Astrocyte (in vitro differentiated cells and primary cell): ENCODE data around the gene PHKA1. TPM values are rescaled to one million over a fixed set of nuclear protein-coding genes. Genes with fewer than 3 reads are reported as not detected.
A peak's percentile ranks its signal among the peaks of the same experiment; 100 is the strongest.
"Not testable (repeated sequence)": the region's sequence is repeated elsewhere in the genome, so short reads cannot be mapped to it uniquely, and the experiment has no call there.

Experiments used
- DNase-seq: peaks from one replicate; pipeline ENCODE4 v3.0.0-alpha.2; 2010; ENCODE audit warnings: low read depth
- FAIRE-seq: peaks from 2 replicates; lab custom pipeline; 2011; peaks lifted over from hg19 to GRCh38; lab: Jason Lieb, UNC
- H2AFZ ChIP-seq: 2 replicates; pipeline ENCODE4 v1.6.0; 2012; ENCODE audit warnings: low read depth, low read length, inconsistent platforms
- H3K27ac ChIP-seq: 2 replicates; pipeline ENCODE4 v1.5.1; 2011; ENCODE audit warnings: low read depth, low read length, inconsistent platforms
- H3K27me3 ChIP-seq: 2 replicates; pipeline ENCODE4 v1.6.0; 2011; ENCODE audit warnings: low read length, inconsistent platforms; ENCODE audit not compliant: insufficient read depth
- H3K36me3 ChIP-seq: 2 replicates; pipeline ENCODE4 v1.5.1; 2011; ENCODE audit warnings: low read length, inconsistent platforms; ENCODE audit not compliant: insufficient read depth
- H3K4me1 ChIP-seq: 2 replicates; pipeline ENCODE4 v1.5.1; 2011; ENCODE audit warnings: low read length, inconsistent platforms; ENCODE audit not compliant: insufficient read depth
- H3K4me2 ChIP-seq: 2 replicates; pipeline ENCODE4 v1.6.0; 2012; ENCODE audit warnings: low read length, inconsistent platforms
- H3K4me3 ChIP-seq: 2 replicates; pipeline ENCODE4 v1.5.1; 2011; ENCODE audit warnings: low read depth, mild to moderate bottlenecking, low read length, inconsistent platforms; ENCODE audit not compliant: insufficient read depth
- H3K79me2 ChIP-seq: 2 replicates; pipeline ENCODE4 v1.6.0; 2012; ENCODE audit warnings: mild to moderate bottlenecking, low read length, inconsistent platforms; ENCODE audit not compliant: insufficient read depth
- H3K9ac ChIP-seq: 2 replicates; pipeline ENCODE4 v1.6.0; 2012; ENCODE audit warnings: mild to moderate bottlenecking, low read length, inconsistent platforms
- H3K9me3 ChIP-seq: 2 replicates; pipeline ENCODE4 v1.5.1; 2012; ENCODE audit warnings: low read depth, mild to moderate bottlenecking, low read length, inconsistent platforms; ENCODE audit not compliant: insufficient read depth
- H4K20me1 ChIP-seq: 2 replicates; pipeline ENCODE4 v1.6.0; 2012; ENCODE audit warnings: low read length, inconsistent platforms; ENCODE audit not compliant: insufficient read depth
- H3K27ac Mint-ChIP-seq: one replicate; pipeline ENCODE4 v1.8.0; 2021; ENCODE audit warnings: mild to moderate bottlenecking, mixed read lengths; ENCODE audit not compliant: unreplicated experiment
- H3K27me3 Mint-ChIP-seq: one replicate; pipeline ENCODE4 v1.8.0; 2021; ENCODE audit warnings: low read depth, mixed read lengths; ENCODE audit not compliant: unreplicated experiment
- H3K36me3 Mint-ChIP-seq: one replicate; pipeline ENCODE4 v1.8.0; 2021; ENCODE audit warnings: low read depth, mixed read lengths; ENCODE audit not compliant: unreplicated experiment
- H3K4me1 Mint-ChIP-seq: one replicate; pipeline ENCODE4 v1.8.0; 2021; ENCODE audit warnings: low read depth, mixed read lengths; ENCODE audit not compliant: unreplicated experiment
- H3K4me3 Mint-ChIP-seq: one replicate; pipeline ENCODE4 v1.8.0; 2021; ENCODE audit warnings: mild to moderate bottlenecking, moderate library complexity, mixed read lengths; ENCODE audit not compliant: unreplicated experiment
- H3K9me3 Mint-ChIP-seq: one replicate; pipeline ENCODE4 v1.8.0; 2021; ENCODE audit warnings: mild to moderate bottlenecking, mixed read lengths; ENCODE audit not compliant: unreplicated experiment
- CTCF ChIP-seq: IDR thresholded peaks from 2 replicates; pipeline ENCODE4 v1.5.1; 2011; ENCODE audit warnings: low read depth, mild to moderate bottlenecking, inconsistent platforms, low read length, moderate library complexity; ENCODE audit not compliant: insufficient read depth
- EZH2 ChIP-seq: IDR thresholded peaks from 2 replicates; pipeline ENCODE4 v1.6.1; 2012; ENCODE audit warnings: mild to moderate bottlenecking, low read length, inconsistent platforms; ENCODE audit not compliant: insufficient read depth
- total RNA-seq: library from RNA; stranded (reverse); gene quantifications from 2 replicates; pipeline ENCODE4 v1.2.1, GENCODE V29; 2021

PHKA1 gene
- total RNA-seq, 1 donor from 2014 or later = 7.5 TPM

GRCh38 chrX:72735561-72735960, 21.5 kb upstream of the PHKA1 start:
- FAIRE-seq (no peak), DNase-seq (peak; percentile 47)
- H3K4me3 Mint-ChIP-seq = no peak overlapping the region
- peaks cover 3% of the 10 kb centered on the region for H3K4me1 Mint-ChIP-seq
- Histone ChIP-seq H3K4me1 (no peaks in the 10 kb centered on the region), H3K9me3 (no peaks in the 10 kb centered on the region), H3K9ac (no peak overlapping the region), H4K20me1 (no peaks in the 10 kb centered on the region), H3K4me2 (no peak overlapping the region), H3K79me2 (no peaks in the 10 kb centered on the region), H3K36me3 (no peaks in the 10 kb centered on the region), H3K4me3 (no peak overlapping the region), H3K27ac (no peak overlapping the region), H2AFZ (no peak overlapping the region), H3K27me3 (no peaks in the 10 kb centered on the region)
- TF ChIP-seq CTCF (no peak), EZH2 (no peak)
- H3K27ac Mint-ChIP-seq = no peak overlapping the region
- no peaks in the 10 kb centered on the region for H3K27me3 Mint-ChIP-seq
- H3K36me3 Mint-ChIP-seq = no peaks in the 10 kb centered on the region
- H3K9me3 Mint-ChIP-seq = peaks cover 2% of the 10 kb centered on the region

GRCh38 chrX:72733636-72734035, 19.5 kb upstream of the PHKA1 start:
- H3K9me3 Mint-ChIP-seq, DNase-seq: not testable (repeated sequence)

GRCh38 chrX:72727846-72728245, 13.7 kb upstream of the PHKA1 start:
- H3K4me1 ChIP-seq = no peaks in the 10 kb centered on the region
- H3K4me3 Mint-ChIP-seq = no peak overlapping the region
- no peak overlapping the region for H3K4me2 ChIP-seq
- no peak overlapping the region for H3K27ac Mint-ChIP-seq
- FAIRE-seq (no peak), DNase-seq (no peak)
- H3K27me3 Mint-ChIP-seq = no peaks in the 10 kb centered on the region
- no peak overlapping the region for H3K9ac ChIP-seq
- H3K4me3 ChIP-seq = no peak overlapping the region
- H3K27me3 ChIP-seq = no peaks in the 10 kb centered on the region
- H3K36me3 ChIP-seq = no peaks in the 10 kb centered on the region
- H3K79me2 ChIP-seq = no peaks in the 10 kb centered on the region
- H3K9me3 ChIP-seq = no peaks in the 10 kb centered on the region
- no peaks in the 10 kb centered on the region for H4K20me1 ChIP-seq
- H3K9me3 Mint-ChIP-seq = no peaks in the 10 kb centered on the region
- no peak for TF ChIP-seq EZH2
- no peak for TF ChIP-seq CTCF
- no peak overlapping the region for H2AFZ ChIP-seq
- no peak overlapping the region for H3K27ac ChIP-seq
- no peaks in the 10 kb centered on the region for H3K36me3 Mint-ChIP-seq
- H3K4me1 Mint-ChIP-seq = peaks cover 5% of the 10 kb centered on the region

More at GRCh38 chrX:72733636-72734035, 19.5 kb upstream of the PHKA1 start:
- H3K4me1 ChIP-seq, H3K4me3 ChIP-seq, H3K79me2 ChIP-seq, H2AFZ ChIP-seq, H3K27ac ChIP-seq, H3K4me1 Mint-ChIP-seq, H3K36me3 Mint-ChIP-seq, H4K20me1 ChIP-seq, H3K27ac Mint-ChIP-seq, H3K9me3 ChIP-seq, H3K27me3 ChIP-seq, H3K4me3 Mint-ChIP-seq, H3K9ac ChIP-seq, H3K27me3 Mint-ChIP-seq, H3K4me2 ChIP-seq, H3K36me3 ChIP-seq: not testable (repeated sequence)
- peak; percentile 13 for FAIRE-seq
